ENCODE measurements around the gene SSTR5. TPM values are rescaled to one million over a fixed set of nuclear protein-coding genes. Genes with fewer than 3 reads are reported as not detected.

The SSTR5 gene
- total and polyA plus RNA-seq, 4 donors: not detected

DNA sequence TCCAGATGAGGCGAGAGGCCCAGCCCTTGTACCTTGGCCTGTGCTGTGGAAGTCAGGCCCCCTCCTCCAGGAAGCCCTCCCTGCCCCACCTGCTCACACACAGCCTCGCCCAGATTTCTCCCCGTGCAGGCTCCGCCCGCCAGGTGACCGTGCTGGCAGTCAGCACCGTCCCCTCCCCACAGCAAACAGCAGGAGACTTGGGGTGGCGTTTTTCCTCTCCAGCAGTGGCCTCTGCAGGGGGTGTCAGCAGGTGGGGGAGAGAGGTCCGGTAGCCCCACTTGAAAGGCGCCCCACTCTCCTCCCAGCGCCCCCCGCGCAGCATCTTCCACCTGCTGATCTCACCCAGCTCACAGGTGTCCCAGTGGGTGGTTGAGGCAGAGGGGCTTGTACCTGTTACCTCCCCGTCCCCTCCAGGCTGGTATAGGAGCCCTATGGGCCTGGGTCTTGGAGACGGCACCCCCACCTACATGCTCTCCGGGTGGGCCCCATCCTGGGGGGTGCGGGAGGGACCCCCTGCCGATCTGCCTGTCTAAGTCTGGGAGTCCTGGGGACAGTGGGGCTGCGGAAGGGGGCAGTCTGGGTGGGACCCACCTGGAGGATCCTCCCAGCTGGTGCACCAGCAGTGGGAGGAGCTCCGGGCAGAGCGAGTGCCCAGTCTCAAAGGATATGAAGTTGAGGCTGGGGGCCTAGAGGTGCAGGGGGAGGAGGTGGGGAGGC is 27.7 kb downstream of the SSTR5 start:
- no peak overlapping the region for H3K9ac ChIP-seq (ENCODE audit: low read depth in 1 of 2, low read length in 2 of 2)
- no peak overlapping the region for H3K4me3 ChIP-seq (ENCODE audit: low read depth in 1 of 3, low read length in 3 of 3)
- TF ChIP-seq NR2F2 (IDR thresholded peaks at IDR 0.05): no peak
- no peak for TF ChIP-seq RAD21 (IDR thresholded peaks at IDR 0.05)
- no peak for TF ChIP-seq FOXA2 (IDR thresholded peaks at IDR 0.05)
- TF ChIP-seq GABPA (IDR thresholded peaks at IDR 0.05 in 1 of 2, conservative IDR thresholded peaks at IDR 0.05 in 1 of 2): no peak
- no peak for TF ChIP-seq HNF4A (conservative IDR thresholded peaks at IDR 0.05)
- TF ChIP-seq EGR1 (IDR thresholded peaks at IDR 0.05; ENCODE audit: low read depth in 2 of 2): no peak
- TF ChIP-seq RXRA (IDR thresholded peaks at IDR 0.05): no peak
- no peak for TF ChIP-seq TAF1 (conservative IDR thresholded peaks at IDR 0.05)
- TF ChIP-seq FOXA1 (IDR thresholded peaks at IDR 0.05): no peak
- TF ChIP-seq YY1 (IDR thresholded peaks at IDR 0.05): no peak
- TF ChIP-seq SP1 (IDR thresholded peaks at IDR 0.05): no peak
- TF ChIP-seq, protein P1, sequence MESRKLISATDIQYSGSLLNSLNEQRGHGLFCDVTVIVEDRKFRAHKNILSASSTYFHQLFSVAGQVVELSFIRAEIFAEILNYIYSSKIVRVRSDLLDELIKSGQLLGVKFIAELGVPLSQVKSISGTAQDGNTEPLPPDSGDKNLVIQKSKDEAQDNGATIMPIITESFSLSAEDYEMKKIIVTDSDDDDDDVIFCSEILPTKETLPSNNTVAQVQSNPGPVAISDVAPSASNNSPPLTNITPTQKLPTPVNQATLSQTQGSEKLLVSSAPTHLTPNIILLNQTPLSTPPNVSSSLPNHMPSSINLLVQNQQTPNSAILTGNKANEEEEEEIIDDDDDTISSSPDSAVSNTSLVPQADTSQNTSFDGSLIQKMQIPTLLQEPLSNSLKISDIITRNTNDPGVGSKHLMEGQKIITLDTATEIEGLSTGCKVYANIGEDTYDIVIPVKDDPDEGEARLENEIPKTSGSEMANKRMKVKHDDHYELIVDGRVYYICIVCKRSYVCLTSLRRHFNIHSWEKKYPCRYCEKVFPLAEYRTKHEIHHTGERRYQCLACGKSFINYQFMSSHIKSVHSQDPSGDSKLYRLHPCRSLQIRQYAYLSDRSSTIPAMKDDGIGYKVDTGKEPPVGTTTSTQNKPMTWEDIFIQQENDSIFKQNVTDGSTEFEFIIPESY (IDR thresholded peaks at IDR 0.05): no peak
- TF ChIP-seq, protein P2, sequence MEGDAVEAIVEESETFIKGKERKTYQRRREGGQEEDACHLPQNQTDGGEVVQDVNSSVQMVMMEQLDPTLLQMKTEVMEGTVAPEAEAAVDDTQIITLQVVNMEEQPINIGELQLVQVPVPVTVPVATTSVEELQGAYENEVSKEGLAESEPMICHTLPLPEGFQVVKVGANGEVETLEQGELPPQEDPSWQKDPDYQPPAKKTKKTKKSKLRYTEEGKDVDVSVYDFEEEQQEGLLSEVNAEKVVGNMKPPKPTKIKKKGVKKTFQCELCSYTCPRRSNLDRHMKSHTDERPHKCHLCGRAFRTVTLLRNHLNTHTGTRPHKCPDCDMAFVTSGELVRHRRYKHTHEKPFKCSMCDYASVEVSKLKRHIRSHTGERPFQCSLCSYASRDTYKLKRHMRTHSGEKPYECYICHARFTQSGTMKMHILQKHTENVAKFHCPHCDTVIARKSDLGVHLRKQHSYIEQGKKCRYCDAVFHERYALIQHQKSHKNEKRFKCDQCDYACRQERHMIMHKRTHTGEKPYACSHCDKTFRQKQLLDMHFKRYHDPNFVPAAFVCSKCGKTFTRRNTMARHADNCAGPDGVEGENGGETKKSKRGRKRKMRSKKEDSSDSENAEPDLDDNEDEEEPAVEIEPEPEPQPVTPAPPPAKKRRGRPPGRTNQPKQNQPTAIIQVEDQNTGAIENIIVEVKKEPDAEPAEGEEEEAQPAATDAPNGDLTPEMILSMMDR (IDR thresholded peaks at IDR 0.05; ENCODE audit: low read depth, low read length, missing input control): no peak
- TF ChIP-seq, protein P3, sequence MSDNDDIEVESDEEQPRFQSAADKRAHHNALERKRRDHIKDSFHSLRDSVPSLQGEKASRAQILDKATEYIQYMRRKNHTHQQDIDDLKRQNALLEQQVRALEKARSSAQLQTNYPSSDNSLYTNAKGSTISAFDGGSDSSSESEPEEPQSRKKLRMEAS (IDR thresholded peaks at IDR 0.05): no peak
- no peak for TF ChIP-seq JUND (IDR thresholded peaks at IDR 0.05)
- TF ChIP-seq, protein P4, sequence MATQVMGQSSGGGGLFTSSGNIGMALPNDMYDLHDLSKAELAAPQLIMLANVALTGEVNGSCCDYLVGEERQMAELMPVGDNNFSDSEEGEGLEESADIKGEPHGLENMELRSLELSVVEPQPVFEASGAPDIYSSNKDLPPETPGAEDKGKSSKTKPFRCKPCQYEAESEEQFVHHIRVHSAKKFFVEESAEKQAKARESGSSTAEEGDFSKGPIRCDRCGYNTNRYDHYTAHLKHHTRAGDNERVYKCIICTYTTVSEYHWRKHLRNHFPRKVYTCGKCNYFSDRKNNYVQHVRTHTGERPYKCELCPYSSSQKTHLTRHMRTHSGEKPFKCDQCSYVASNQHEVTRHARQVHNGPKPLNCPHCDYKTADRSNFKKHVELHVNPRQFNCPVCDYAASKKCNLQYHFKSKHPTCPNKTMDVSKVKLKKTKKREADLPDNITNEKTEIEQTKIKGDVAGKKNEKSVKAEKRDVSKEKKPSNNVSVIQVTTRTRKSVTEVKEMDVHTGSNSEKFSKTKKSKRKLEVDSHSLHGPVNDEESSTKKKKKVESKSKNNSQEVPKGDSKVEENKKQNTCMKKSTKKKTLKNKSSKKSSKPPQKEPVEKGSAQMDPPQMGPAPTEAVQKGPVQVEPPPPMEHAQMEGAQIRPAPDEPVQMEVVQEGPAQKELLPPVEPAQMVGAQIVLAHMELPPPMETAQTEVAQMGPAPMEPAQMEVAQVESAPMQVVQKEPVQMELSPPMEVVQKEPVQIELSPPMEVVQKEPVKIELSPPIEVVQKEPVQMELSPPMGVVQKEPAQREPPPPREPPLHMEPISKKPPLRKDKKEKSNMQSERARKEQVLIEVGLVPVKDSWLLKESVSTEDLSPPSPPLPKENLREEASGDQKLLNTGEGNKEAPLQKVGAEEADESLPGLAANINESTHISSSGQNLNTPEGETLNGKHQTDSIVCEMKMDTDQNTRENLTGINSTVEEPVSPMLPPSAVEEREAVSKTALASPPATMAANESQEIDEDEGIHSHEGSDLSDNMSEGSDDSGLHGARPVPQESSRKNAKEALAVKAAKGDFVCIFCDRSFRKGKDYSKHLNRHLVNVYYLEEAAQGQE (IDR thresholded peaks at IDR 0.05): no peak
- TF ChIP-seq, protein P5, sequence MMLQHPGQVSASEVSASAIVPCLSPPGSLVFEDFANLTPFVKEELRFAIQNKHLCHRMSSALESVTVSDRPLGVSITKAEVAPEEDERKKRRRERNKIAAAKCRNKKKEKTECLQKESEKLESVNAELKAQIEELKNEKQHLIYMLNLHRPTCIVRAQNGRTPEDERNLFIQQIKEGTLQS (IDR thresholded peaks at IDR 0.05): no peak
- no peak for TF ChIP-seq HNF4G (IDR thresholded peaks at IDR 0.05)
- peaks cover 0 to 6% (median 1%) of the 10 kb centered on the region in 4 donors for H3K27me3 ChIP-seq (ENCODE audit: control insufficient read depth in 4 of 4, insufficient read depth in 4 of 4, low read length in 3 of 4)
- no peaks in the 10 kb centered on the region for H3K36me3 ChIP-seq (ENCODE audit: control insufficient read depth in 4 of 4, insufficient read depth in 3 of 4, low read depth in 1 of 4, low read length in 3 of 4)
- H3K4me1 ChIP-seq (ENCODE audit: control insufficient read depth in 4 of 4, insufficient read depth in 4 of 4, low read length in 3 of 4): peaks cover 0 to 5% (median 0%) of the 10 kb centered on the region in 4 donors
- no peaks in the 10 kb centered on the region for H3K9me3 ChIP-seq (ENCODE audit: control insufficient read depth in 4 of 4, low read length in 3 of 4)
- no peak overlapping the region for H3K27ac ChIP-seq (ENCODE audit: low read depth in 1 of 2, low read length in 2 of 2)
- 55% methylated on average over 21 of the region's 21 CpGs for WGBS
- no peak for DNase-seq (ENCODE audit: low spot score)

All from liver (tissue), 9 donors.